H1 (cell line): ENCODE measurements around the gene GRIK2. TPM values are rescaled to one million over a fixed set of nuclear protein-coding genes. Genes with fewer than 3 reads are reported as not detected.

ENCODE experiments used
- MAX ChIP-seq: IDR thresholded peaks from 2 replicates; pipeline ENCODE4 v1.6.1; 2012; ENCODE audit warnings: inconsistent platforms
- TBP ChIP-seq: IDR thresholded peaks from 2 replicates; pipeline ENCODE4 v1.6.1; 2011; ENCODE audit warnings: low read depth, low read length, improper control_type of control experiment
- ZNF274 ChIP-seq: IDR thresholded peaks from 2 replicates; pipeline ENCODE4 v1.7.0; 2012; ENCODE audit warnings: low read length, borderline replicate concordance; ENCODE audit errors: extremely low read depth
- polyA plus RNA-seq, 7 experiments: library from polyadenylated mRNA; depleted of rRNA in 3 of 7; stranded (reverse) in 5 of 7; unstranded in 2 of 7; fragments of >200 nt in 5 of 7; fragments of 200-250 nt in 2 of 7; gene quantifications; 1 replicate in 5 of 7; 2 replicates in 1 of 7; 4 replicates in 1 of 7; pipeline versions ENCODE4 v1.2.1 to v1.2.3, GENCODE V29; 2011 to 2013; ENCODE audit warnings: missing spikeins in 2 of 7, mixed read lengths in 2 of 7
- total RNA-seq: library from RNA; stranded (reverse); fragmentation: NEBNext Ultra II Directional; extraction: Animal tissue kit (Norgen Biotek cat#: 25700); gene quantifications from 2 replicates; pipeline ENCODE4 v1.2.1, GENCODE V29; 2021

The GRIK2 gene
- total and polyA plus RNA-seq, 2 of the 8 experiments (the other 6 are each of a cell fraction or from before 2014, with no cell fraction given), result 1.8 to 2.2 TPM

GRCh38 chr6:101811108-101811507 lies 417.6 kb downstream of the GRIK2 start (continued):
- TF ChIP-seq TBP (no peak), MAX (no peak), ZNF274 (no peak)
